Urinary bladder (tissue), 4 donors: ENCODE measurements around the gene CREBBP. TPM values are rescaled to one million over a fixed set of nuclear protein-coding genes. Genes with fewer than 3 reads are reported as not detected.

Experiments
- DNase-seq: peaks from one replicate; pipeline ENCODE4 v3.0.0-alpha.2; 2015; ENCODE audit errors: extremely low spot score
- H3K27ac ChIP-seq: one replicate; pipeline ENCODE4 v1.5.1; 2013; ENCODE audit warnings: low read depth, mild to moderate bottlenecking, moderate library complexity
- H3K36me3 ChIP-seq: one replicate; pipeline ENCODE4 v1.6.1; 2013; ENCODE audit warnings: mild to moderate bottlenecking, moderate library complexity; ENCODE audit not compliant: insufficient read depth
- H3K4me1 ChIP-seq: one replicate; pipeline ENCODE4 v1.6.1; 2013; ENCODE audit warnings: mild to moderate bottlenecking, moderate library complexity; ENCODE audit not compliant: insufficient read depth
- H3K4me3 ChIP-seq: one replicate; pipeline ENCODE4 v1.5.1; 2013; ENCODE audit warnings: low read depth, low read length
- WGBS: extraction: QIAGEN DNeasy Blood & Tissue Kit; methylation state at CpG from one replicate; pipeline ENCODE4 v1.1.7; 2013; 5-methylcytosine and 5-hydroxymethylcytosine counted together
- polyA plus RNA-seq: library from polyadenylated mRNA; stranded (reverse); fragments of 200-250 nt; gene quantifications from one replicate; pipeline ENCODE4 v1.2.3, GENCODE V29; 2013
- total RNA-seq: library from RNA; depleted of rRNA; stranded (reverse); fragments of >200 nt; gene quantifications from one replicate; pipeline ENCODE4 v1.2.3, GENCODE V29; 2014
- donor health status: healthy with polysubstance abuse.
- donor health status: healthy.

The CREBBP gene
- total and polyA plus RNA-seq, 2 donors = 23.2 to 67.3 TPM

- H3K27ac ChIP-seq = no peak overlapping the region
- WGBS = 91% methylated on average over 7 of the region's 7 CpGs
- no peaks in the 10 kb centered on the region for H3K36me3 ChIP-seq
- DNase-seq = no peak
- H3K4me3 ChIP-seq = no peak overlapping the region
- H3K4me1 ChIP-seq = no peaks in the 10 kb centered on the region
Measured at GRCh38 chr16:3687021-3687420, 193.5 kb downstream of the CREBBP start.

GRCh38 chr16:3681206-3681605, 199.3 kb downstream of the CREBBP start:
- Histone ChIP-seq H3K27ac (no peak overlapping the region), H3K4me3 (no peak overlapping the region), H3K4me1 (no peaks in the 10 kb centered on the region), H3K36me3 (no peaks in the 10 kb centered on the region)
- 91% methylated on average over 3 of the region's 3 CpGs for WGBS
- DNase-seq = no peak

GRCh38 chr16:3677994-3678393, 202.5 kb downstream of the CREBBP start:
- no peak for DNase-seq
- 95% methylated on average over 11 of the region's 11 CpGs for WGBS
- no peaks in the 10 kb centered on the region for H3K4me1 ChIP-seq
- H3K4me3 ChIP-seq = no peak overlapping the region
- H3K36me3 ChIP-seq = no peaks in the 10 kb centered on the region
- H3K27ac ChIP-seq = no peak overlapping the region

- Histone ChIP-seq H3K4me1 (no peaks in the 10 kb centered on the region), H3K36me3 (no peaks in the 10 kb centered on the region), H3K27ac (no peak overlapping the region), H3K4me3 (no peak overlapping the region)
- DNase-seq = no peak
- 88% methylated on average over 24 of the region's 24 CpGs for WGBS
Measured at GRCh38 chr16:3675601-3676130, 204.8 kb downstream of the CREBBP start.

Other genes with a start within 250 kb of the CREBBP start
- gene DNASE1, start 226.0 kb downstream of the CREBBP start, total RNA-seq = 25.2 TPM
- 9.4 TPM for gene DNASE1, start 226.0 kb downstream of the CREBBP start, polyA plus RNA-seq
- 43.1 TPM for gene TRAP1, start 163.2 kb downstream of the CREBBP start, total RNA-seq
- 64.1 TPM for gene TRAP1, start 163.2 kb downstream of the CREBBP start, polyA plus RNA-seq
- gene ADCY9, start 235.7 kb upstream of the CREBBP start, total RNA-seq = 18.6 TPM
- gene ADCY9, start 235.7 kb upstream of the CREBBP start, polyA plus RNA-seq = 21.8 TPM